Activated CD4-positive, alpha-beta memory T cell treated with anti-CD3 and anti-CD28 coated beads, Interleukin-2, amount 10 ng/mL, durations not matched to agents 7 days and 5 days (primary cell): ENCODE results near the gene GAS7. TPM values are rescaled to one million over a fixed set of nuclear protein-coding genes. Genes with fewer than 3 reads are reported as not detected.

Source experiments
- CTCF ChIA-PET: fragments of 350-600 bp; sonication (Branson Sonifier 250); formaldehyde crosslinking; loops from one replicate; lab custom pipeline; 2021; ENCODE audit warnings: antibody characterized with exemption, inconsistent platforms; lab: Charles Lee
- POLR2A ChIA-PET: fragments of 350-600 bp; sonication (Branson Sonifier 250); formaldehyde crosslinking; loops from one replicate; lab custom pipeline; 2021; ENCODE audit warnings: antibody characterized with exemption; lab: Charles Lee
- DNase-seq: peaks from one replicate; pipeline ENCODE4 v3.0.0-alpha.2; 2020
- H3K27ac Mint-ChIP-seq: one replicate; pipeline ENCODE4 v1.8.0; 2021; ENCODE audit warnings: mild to moderate bottlenecking, mixed read lengths
- H3K27me3 Mint-ChIP-seq: one replicate; pipeline ENCODE4 v1.8.0; 2021; ENCODE audit warnings: mixed read lengths
- H3K36me3 Mint-ChIP-seq: one replicate; pipeline ENCODE4 v1.8.0; 2021; ENCODE audit warnings: low read depth, mixed read lengths
- H3K4me1 Mint-ChIP-seq: one replicate; pipeline ENCODE4 v1.8.0; 2021; ENCODE audit warnings: mixed read lengths
- H3K4me3 Mint-ChIP-seq: one replicate; pipeline ENCODE4 v1.8.0; 2021; ENCODE audit warnings: mild to moderate bottlenecking, mixed read lengths
- H3K9me3 Mint-ChIP-seq: one replicate; pipeline ENCODE4 v1.8.0; 2021; ENCODE audit warnings: mixed read lengths
- total RNA-seq, 2 experiments: library from RNA; stranded (reverse); gene quantifications; one replicate each; pipeline ENCODE4 v1.2.3, GENCODE V29; 2021

GAS7 gene
- total RNA-seq, 2 experiments from 2014 or later: 0.23 to 0.35 TPM

DNA sequence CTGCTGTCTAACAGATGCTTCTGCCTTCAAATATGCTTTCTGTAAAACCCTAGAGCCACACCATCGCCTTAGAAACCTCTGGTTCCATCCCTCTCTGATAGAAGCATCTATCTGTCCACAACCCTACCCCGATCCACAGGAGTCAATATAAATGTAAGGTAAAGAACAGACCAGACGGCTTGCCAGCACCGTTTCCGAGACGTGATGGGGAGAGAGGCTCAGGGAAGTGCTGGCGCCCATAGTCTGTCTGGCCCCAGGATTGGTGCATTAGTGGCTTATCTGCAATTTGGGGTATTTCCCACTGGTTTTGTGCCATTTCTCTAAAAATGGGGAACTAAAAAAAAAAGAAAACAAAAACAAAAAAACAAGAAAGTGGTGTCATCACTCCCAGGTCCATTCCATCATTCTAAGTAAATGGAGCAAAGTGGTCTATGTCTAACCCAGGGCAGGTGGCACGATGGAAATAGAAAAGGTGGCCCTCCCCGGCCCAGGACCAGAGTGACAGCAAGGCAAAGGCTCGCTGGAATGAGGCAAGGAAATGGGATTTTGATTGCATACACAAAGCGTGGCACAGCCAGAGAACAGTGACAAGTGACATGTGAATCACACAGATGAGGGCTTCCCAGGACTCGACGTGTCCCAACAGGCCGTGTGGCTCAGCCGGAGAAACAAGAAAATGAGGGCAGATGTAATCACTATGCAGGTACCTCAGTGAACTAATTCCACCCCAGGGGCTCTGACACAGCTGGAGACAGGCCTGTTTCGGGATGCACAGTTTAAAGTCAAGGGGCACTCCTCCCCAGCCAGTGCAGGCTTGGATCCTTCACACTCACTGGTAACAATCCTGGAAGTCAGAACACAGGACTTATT, 125.6 kb downstream of the GAS7 start:
- ChIA-PET CTCF (no interaction called here), POLR2A (no interaction called here)
- H3K4me1 Mint-ChIP-seq: peaks cover 3% of the 10 kb centered on the region
- no peaks in the 10 kb centered on the region for H3K9me3 Mint-ChIP-seq
- no peaks in the 10 kb centered on the region for H3K36me3 Mint-ChIP-seq
- no peaks in the 10 kb centered on the region for H3K27me3 Mint-ChIP-seq
- H3K27ac Mint-ChIP-seq: no peak overlapping the region
- no peak for DNase-seq
- no peak overlapping the region for H3K4me3 Mint-ChIP-seq

DNA sequence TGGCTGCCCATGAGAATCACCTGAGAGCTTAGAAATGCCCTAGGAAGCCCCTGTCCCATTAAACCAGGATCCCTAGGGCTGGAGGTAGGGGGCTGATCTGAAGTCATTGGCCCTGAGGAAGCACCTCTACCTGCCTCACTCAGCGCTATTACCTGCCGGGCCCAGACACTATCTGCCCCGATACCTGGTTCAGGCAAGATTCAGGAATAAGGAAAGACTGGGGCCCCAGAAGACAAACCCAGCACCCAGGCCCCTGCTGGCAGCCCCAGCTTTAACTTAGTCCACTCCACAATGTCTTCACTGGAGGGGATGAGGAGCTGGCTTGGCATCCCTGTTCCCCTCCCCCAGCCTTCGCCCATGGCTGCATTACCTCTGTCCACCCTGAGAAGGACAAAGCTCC, 126.3 kb downstream of the GAS7 start:
- Mint-ChIP-seq H3K27ac (no peak overlapping the region), H3K4me3 (no peak overlapping the region), H3K27me3 (no peaks in the 10 kb centered on the region), H3K9me3 (no peaks in the 10 kb centered on the region), H3K36me3 (no peaks in the 10 kb centered on the region), H3K4me1 (no peaks in the 10 kb centered on the region)
- ChIA-PET CTCF (no interaction called here), POLR2A (no interaction called here)
- DNase-seq: no peak

GRCh38 chr17:10071141-10071540, 127.3 kb downstream of the GAS7 start:
- H3K27ac Mint-ChIP-seq: no peak overlapping the region
- no peaks in the 10 kb centered on the region for H3K4me1 Mint-ChIP-seq
- POLR2A ChIA-PET: no interaction called here
- no peaks in the 10 kb centered on the region for H3K9me3 Mint-ChIP-seq
- H3K4me3 Mint-ChIP-seq: no peak overlapping the region
- no peak for DNase-seq
- H3K36me3 Mint-ChIP-seq: no peaks in the 10 kb centered on the region
- CTCF ChIA-PET: no interaction called here
- H3K27me3 Mint-ChIP-seq: no peaks in the 10 kb centered on the region

DNA sequence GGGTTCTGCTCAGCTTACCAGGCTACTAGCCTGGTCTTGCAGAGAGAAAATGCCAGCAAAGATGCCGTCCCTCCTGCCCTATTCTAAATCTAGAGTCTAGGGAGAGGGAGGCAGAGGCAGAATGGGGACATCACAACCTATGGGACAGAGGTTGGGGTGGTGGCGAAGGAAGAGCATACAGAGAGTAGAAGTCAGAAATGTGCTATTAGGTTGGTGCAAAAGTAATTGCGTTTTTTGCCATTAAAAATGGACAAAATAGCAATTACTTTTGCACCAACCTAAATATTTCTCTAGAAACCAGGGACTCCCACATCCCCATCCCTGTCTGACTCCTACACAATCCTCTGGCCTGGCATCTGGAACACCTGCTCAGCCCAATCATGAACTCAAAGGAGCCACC, 127.7 kb downstream of the GAS7 start:
- POLR2A ChIA-PET: no interaction called here
- no peak overlapping the region for H3K27ac Mint-ChIP-seq
- no peak overlapping the region for H3K4me3 Mint-ChIP-seq
- CTCF ChIA-PET: no interaction called here
- H3K9me3 Mint-ChIP-seq: no peaks in the 10 kb centered on the region
- no peaks in the 10 kb centered on the region for H3K36me3 Mint-ChIP-seq
- no peaks in the 10 kb centered on the region for H3K4me1 Mint-ChIP-seq
- no peaks in the 10 kb centered on the region for H3K27me3 Mint-ChIP-seq
- no peak for DNase-seq

DNA sequence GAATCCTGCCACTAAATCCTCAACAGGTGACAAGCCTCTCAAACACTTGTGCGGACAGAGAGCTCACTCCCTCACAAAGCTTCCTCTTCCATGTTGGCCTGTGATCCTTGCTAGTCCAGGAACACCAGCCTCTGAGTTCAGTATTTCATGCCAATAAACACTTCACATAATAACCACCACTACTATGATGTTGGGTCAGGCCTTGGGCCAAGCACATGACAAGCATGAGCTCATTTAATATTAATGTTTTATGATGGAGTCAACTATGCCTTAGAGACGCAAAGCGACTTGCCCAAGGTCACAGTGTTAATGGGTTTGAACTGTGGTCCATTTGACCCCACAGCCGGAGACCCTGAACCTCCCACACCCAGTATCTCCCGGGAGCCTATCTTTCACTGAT, 129.1 kb downstream of the GAS7 start:
- ChIA-PET POLR2A (no interaction called here), CTCF (no interaction called here)
- no peaks in the 10 kb centered on the region for H3K36me3 Mint-ChIP-seq

GRCh38 chr17:10067446-10068143, 130.8 kb downstream of the GAS7 start:
- Mint-ChIP-seq H3K27me3 (no peaks in the 10 kb centered on the region), H3K9me3 (no peaks in the 10 kb centered on the region), H3K27ac (no peak overlapping the region), H3K36me3 (no peaks in the 10 kb centered on the region), H3K4me1 (no peaks in the 10 kb centered on the region), H3K4me3 (no peak overlapping the region)
- no peak for DNase-seq
- ChIA-PET POLR2A (no interaction called here), CTCF (no interaction called here)

More for the DNA sequence above, 129.1 kb downstream of the GAS7 start:
- no peak overlapping the region for H3K4me3 Mint-ChIP-seq
- H3K4me1 Mint-ChIP-seq: no peaks in the 10 kb centered on the region
- no peak for DNase-seq
- no peaks in the 10 kb centered on the region for H3K27me3 Mint-ChIP-seq
- no peaks in the 10 kb centered on the region for H3K9me3 Mint-ChIP-seq
- no peak overlapping the region for H3K27ac Mint-ChIP-seq

DNA sequence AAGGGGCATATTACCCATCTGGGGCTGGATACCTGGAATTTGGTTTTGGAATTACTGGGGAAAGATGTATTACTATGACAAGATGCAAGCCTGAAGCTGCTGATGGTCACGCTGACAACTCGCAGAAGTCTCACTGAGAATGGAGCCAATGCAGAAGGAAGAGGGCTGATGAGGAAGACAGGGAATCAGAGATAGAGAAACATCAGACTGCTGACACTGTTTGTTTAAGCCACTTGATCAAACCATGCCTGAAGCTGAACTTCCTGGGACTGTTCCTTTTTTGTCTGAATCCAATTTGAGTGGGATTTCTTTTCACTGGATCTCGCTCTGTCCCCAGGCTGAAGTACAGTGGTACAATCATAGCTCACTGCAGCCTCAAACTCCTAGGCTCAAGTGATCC, 133.9 kb downstream of the GAS7 start:
- no peaks in the 10 kb centered on the region for H3K4me1 Mint-ChIP-seq
- CTCF ChIA-PET: no interaction called here
- H3K27ac Mint-ChIP-seq: no peak overlapping the region
- no peak for DNase-seq
- H3K4me3 Mint-ChIP-seq: no peak overlapping the region
- POLR2A ChIA-PET: no interaction called here
- H3K36me3 Mint-ChIP-seq: no peaks in the 10 kb centered on the region
- H3K27me3 Mint-ChIP-seq: no peaks in the 10 kb centered on the region
- no peaks in the 10 kb centered on the region for H3K9me3 Mint-ChIP-seq

- DNase-seq: no peak
These were observed 134.6 kb downstream of the GAS7 start for GRCh38 chr17:10063730-10064241.

GRCh38 chr17:10062691-10063385, 135.6 kb downstream of the GAS7 start:
- no peaks in the 10 kb centered on the region for H3K9me3 Mint-ChIP-seq
- no peaks in the 10 kb centered on the region for H3K27me3 Mint-ChIP-seq
- POLR2A ChIA-PET: no interaction called here
- DNase-seq: no peak
- H3K4me1 Mint-ChIP-seq: no peaks in the 10 kb centered on the region
- no peak overlapping the region for H3K4me3 Mint-ChIP-seq
- H3K36me3 Mint-ChIP-seq: no peaks in the 10 kb centered on the region
- CTCF ChIA-PET: no interaction called here
- no peak overlapping the region for H3K27ac Mint-ChIP-seq

More at GRCh38 chr17:10063730-10064241, 134.6 kb downstream of the GAS7 start:
- Mint-ChIP-seq H3K9me3 (no peaks in the 10 kb centered on the region), H3K27me3 (no peaks in the 10 kb centered on the region), H3K36me3 (no peaks in the 10 kb centered on the region), H3K4me1 (no peaks in the 10 kb centered on the region), H3K4me3 (no peak overlapping the region), H3K27ac (no peak overlapping the region)
- POLR2A ChIA-PET: no interaction called here
- CTCF ChIA-PET: no interaction called here

- Mint-ChIP-seq H3K27ac (no peak overlapping the region), H3K9me3 (no peaks in the 10 kb centered on the region), H3K36me3 (no peaks in the 10 kb centered on the region), H3K4me1 (no peaks in the 10 kb centered on the region), H3K27me3 (no peaks in the 10 kb centered on the region), H3K4me3 (no peak overlapping the region)
- POLR2A ChIA-PET: no interaction called here
- no peak for DNase-seq
- CTCF ChIA-PET: no interaction called here
These were observed 137.1 kb downstream of the GAS7 start for GRCh38 chr17:10061111-10061845.

DNA sequence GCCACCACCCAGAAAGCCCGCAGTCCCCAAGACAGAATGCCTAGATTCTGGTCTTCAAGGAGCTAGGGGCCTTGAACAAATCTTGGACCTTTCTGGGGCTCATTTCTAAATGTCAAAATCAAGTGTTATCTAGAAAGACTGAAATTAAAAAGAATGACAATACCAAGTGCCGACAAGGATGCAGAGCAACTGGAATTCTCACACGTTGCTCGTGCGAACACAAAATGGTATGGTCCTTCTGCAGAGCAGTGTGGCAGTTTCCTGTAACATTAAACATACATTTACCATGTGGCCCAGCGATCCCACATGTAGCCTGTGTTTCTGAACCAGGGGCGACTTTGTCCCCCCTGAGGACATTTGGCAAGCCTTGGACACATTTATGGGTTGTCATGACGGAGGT, 137.9 kb downstream of the GAS7 start:
- H3K4me3 Mint-ChIP-seq: no peak overlapping the region
- no peaks in the 10 kb centered on the region for H3K4me1 Mint-ChIP-seq
- DNase-seq: no peak
- H3K36me3 Mint-ChIP-seq: no peaks in the 10 kb centered on the region
- CTCF ChIA-PET: no interaction called here
- H3K27me3 Mint-ChIP-seq: no peaks in the 10 kb centered on the region
- no peak overlapping the region for H3K27ac Mint-ChIP-seq
- no peaks in the 10 kb centered on the region for H3K9me3 Mint-ChIP-seq
- POLR2A ChIA-PET: no interaction called here

GRCh38 chr17:10059684-10060211, 138.7 kb downstream of the GAS7 start:
- Mint-ChIP-seq H3K27ac (no peak overlapping the region), H3K36me3 (no peaks in the 10 kb centered on the region), H3K4me3 (no peak overlapping the region), H3K4me1 (no peaks in the 10 kb centered on the region), H3K9me3 (no peaks in the 10 kb centered on the region), H3K27me3 (no peaks in the 10 kb centered on the region)
- CTCF ChIA-PET: no interaction called here
- DNase-seq: no peak
- POLR2A ChIA-PET: no interaction called here
